ENCODE results near the gene ATF2.

ATF2 gene

DNA sequence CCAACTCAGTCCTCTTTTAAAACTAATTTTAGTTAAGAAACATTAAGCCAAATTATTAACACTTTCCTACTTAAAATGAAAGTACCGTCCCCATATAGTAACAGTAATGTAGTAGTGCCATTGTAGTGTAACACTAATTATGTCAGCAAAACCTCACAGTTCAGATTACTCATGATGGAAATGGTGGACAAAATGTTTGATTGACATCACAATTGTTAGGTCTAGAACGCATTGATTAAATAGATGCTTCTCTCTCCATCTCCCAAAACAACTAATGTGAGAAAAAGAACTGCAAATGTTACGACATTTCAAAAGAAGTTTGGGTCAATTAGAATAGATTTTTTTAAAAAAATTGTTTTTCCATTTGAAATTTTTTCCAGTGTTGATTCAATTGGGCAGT, 1.2 kb upstream of the ATF2 start:
- TF ChIP-seq, protein P1, sequence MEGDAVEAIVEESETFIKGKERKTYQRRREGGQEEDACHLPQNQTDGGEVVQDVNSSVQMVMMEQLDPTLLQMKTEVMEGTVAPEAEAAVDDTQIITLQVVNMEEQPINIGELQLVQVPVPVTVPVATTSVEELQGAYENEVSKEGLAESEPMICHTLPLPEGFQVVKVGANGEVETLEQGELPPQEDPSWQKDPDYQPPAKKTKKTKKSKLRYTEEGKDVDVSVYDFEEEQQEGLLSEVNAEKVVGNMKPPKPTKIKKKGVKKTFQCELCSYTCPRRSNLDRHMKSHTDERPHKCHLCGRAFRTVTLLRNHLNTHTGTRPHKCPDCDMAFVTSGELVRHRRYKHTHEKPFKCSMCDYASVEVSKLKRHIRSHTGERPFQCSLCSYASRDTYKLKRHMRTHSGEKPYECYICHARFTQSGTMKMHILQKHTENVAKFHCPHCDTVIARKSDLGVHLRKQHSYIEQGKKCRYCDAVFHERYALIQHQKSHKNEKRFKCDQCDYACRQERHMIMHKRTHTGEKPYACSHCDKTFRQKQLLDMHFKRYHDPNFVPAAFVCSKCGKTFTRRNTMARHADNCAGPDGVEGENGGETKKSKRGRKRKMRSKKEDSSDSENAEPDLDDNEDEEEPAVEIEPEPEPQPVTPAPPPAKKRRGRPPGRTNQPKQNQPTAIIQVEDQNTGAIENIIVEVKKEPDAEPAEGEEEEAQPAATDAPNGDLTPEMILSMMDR (conservative IDR thresholded peaks at IDR 0.05; ENCODE audit: low read depth, low read length): no peak
- Histone ChIP-seq H3K27ac (peak overlapping the region; percentile 41; the same call in 1 of the 2 replicates), H2AFZ (ENCODE audit: low read depth) (no peak overlapping the region), H4K20me1 (ENCODE audit: insufficient read depth) (no peaks in the 10 kb centered on the region), H3K27me3 (ENCODE audit: insufficient read depth, low read depth) (no peaks in the 10 kb centered on the region), H3K4me3 (IDR thresholded peaks at IDR 0.05; ENCODE audit: insufficient read depth, low read depth, low read length) (peak overlapping the region; percentile 18), H3K79me2 (ENCODE audit: insufficient read depth, low read depth) (peaks cover 37% of the 10 kb centered on the region), H3K4me1 (ENCODE audit: low read depth, poor library complexity, severe bottlenecking) (peaks cover 55% of the 10 kb centered on the region), H3K9ac (no peak overlapping the region; the same call in 1 of the 2 replicates), H3K36me3 (ENCODE audit: insufficient read depth) (no peaks in the 10 kb centered on the region), H3K4me2 (peak overlapping the region; percentile 89)

DNA sequence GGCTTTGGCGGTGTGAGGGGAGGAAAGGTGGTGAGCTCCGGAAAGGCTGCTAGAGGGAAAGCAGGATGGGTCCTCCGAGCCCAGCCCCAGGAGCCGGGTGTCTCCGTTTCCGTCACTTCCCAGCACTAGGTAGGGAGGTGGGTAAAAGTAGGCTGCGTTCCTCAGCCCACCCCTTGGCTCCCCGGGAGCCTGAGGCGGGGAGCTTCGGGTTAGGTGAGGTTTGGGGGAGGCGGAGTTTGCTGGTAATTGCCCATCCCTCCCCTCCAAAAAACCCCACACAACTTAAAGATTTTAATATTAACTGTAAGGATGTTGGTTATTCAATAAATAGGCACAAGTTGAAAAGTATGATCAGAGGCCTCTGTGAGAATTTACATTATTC, 552 bp upstream of the ATF2 start:
- peak overlapping the region; percentile 61; the same call in 1 of the 2 replicates for H2AFZ ChIP-seq (ENCODE audit: low read depth)

DNA sequence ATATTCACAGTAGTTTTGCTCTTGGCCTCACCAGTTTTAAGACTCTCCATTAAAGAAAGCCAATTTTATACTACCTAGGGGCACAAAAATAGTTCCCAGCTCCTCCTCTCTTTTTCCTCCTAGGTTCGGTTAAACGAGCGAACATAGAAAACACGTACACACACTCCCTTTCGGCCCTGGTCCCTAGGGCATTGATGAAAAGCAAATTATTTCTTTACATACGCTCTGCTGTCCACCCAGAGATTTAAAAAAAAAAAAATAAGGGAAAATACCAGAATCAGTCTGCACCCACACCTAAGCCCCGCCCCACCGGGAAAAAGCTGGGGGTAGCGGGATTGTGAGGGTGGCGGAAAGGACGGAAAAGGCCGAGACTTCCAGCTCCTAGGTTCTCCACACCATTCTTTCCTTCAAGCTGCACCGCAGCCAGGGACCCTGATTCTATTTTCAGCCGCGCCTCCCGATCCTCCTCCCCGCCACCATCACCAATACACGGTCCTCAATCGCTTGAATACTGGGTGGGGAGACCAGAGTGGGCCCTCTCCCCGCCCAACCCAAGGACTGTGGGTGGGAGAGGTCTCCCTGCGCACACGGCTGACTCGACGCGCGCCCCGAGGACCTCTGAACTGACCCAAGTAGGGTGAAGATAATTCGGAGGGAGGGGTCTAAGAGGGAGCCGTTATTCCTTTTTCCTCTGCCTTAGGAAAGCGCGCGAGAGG, 769 bp downstream of the ATF2 start:
- TF ChIP-seq, protein P1 (conservative IDR thresholded peaks at IDR 0.05; ENCODE audit: low read depth, low read length): no peak
- Histone ChIP-seq H3K4me1 (ENCODE audit: low read depth, poor library complexity, severe bottlenecking) (peaks cover 60% of the 10 kb centered on the region), H3K36me3 (ENCODE audit: insufficient read depth) (no peaks in the 10 kb centered on the region), H3K27ac (peak overlapping the region; percentile 61), H3K27me3 (ENCODE audit: insufficient read depth, low read depth) (no peaks in the 10 kb centered on the region), H3K4me3 (IDR thresholded peaks at IDR 0.05; ENCODE audit: insufficient read depth, low read depth, low read length) (peak overlapping the region; percentile 71), H3K4me2 (peak overlapping the region; percentile 77), H2AFZ (ENCODE audit: low read depth) (peak overlapping the region; percentile 70), H3K9ac (peak overlapping the region; percentile 78), H3K79me2 (ENCODE audit: insufficient read depth, low read depth) (peaks cover 50% of the 10 kb centered on the region), H4K20me1 (ENCODE audit: insufficient read depth) (peaks cover 4% of the 10 kb centered on the region; the same call in 1 of the 2 replicates)

More for the DNA sequence above, 552 bp upstream of the ATF2 start:
- H3K36me3 ChIP-seq (ENCODE audit: insufficient read depth): no peaks in the 10 kb centered on the region
- H3K27ac ChIP-seq: peak overlapping the region; percentile 41
- H3K4me1 ChIP-seq (ENCODE audit: low read depth, poor library complexity, severe bottlenecking): peaks cover 55% of the 10 kb centered on the region
- peaks cover 40% of the 10 kb centered on the region for H3K79me2 ChIP-seq (ENCODE audit: insufficient read depth, low read depth)
- H3K9ac ChIP-seq: peak overlapping the region; percentile 56; the same call in 1 of the 2 replicates
- peak overlapping the region; percentile 18 for H3K4me3 ChIP-seq (IDR thresholded peaks at IDR 0.05; ENCODE audit: insufficient read depth, low read depth, low read length)
- no peaks in the 10 kb centered on the region for H3K27me3 ChIP-seq (ENCODE audit: insufficient read depth, low read depth)
- no peaks in the 10 kb centered on the region for H4K20me1 ChIP-seq (ENCODE audit: insufficient read depth)
- peak overlapping the region; percentile 89 for H3K4me2 ChIP-seq
- TF ChIP-seq, protein P1 (conservative IDR thresholded peaks at IDR 0.05; ENCODE audit: low read depth, low read length): no peak

DNA sequence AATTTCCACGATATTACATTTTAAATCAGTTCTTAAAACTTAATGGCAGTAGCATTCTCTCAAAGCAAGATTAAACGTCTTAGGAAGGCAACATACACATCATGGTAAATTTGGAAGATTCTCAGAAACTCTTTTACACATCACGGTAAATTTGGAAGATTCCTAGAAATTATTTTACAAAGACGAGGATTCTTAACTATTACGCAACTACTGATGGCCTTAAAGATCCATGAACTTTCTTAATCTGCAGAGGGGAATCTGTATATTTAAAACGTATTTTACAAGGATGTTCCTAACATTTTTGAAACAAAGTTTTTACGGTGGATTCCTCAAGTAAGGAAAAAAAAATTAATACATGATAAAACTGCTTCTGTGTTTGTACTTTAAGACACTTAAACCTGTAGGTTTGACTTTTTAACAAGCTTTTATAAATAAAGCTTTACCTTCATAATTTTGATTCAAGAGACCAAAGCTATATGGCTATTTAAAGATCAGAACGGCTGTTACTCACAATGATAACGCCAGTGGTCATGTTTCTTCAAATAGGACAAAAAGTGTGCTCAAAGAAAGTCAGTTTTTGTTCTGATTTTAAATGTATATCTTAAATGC, 1.7 kb downstream of the ATF2 start:
- H3K27ac ChIP-seq: no peak overlapping the region
- TF ChIP-seq, protein P1 (conservative IDR thresholded peaks at IDR 0.05; ENCODE audit: low read depth, low read length): no peak

More for the DNA sequence above, 1.7 kb downstream of the ATF2 start:
- peaks cover 6% of the 10 kb centered on the region; the same call in 1 of the 2 replicates for H4K20me1 ChIP-seq (ENCODE audit: insufficient read depth)
- H3K36me3 ChIP-seq (ENCODE audit: insufficient read depth): no peaks in the 10 kb centered on the region
- H2AFZ ChIP-seq (ENCODE audit: low read depth): no peak overlapping the region
- peaks cover 59% of the 10 kb centered on the region for H3K79me2 ChIP-seq (ENCODE audit: insufficient read depth, low read depth)
- no peak overlapping the region for H3K4me3 ChIP-seq (IDR thresholded peaks at IDR 0.05; ENCODE audit: insufficient read depth, low read depth, low read length)
- peak overlapping the region; percentile 77 for H3K4me2 ChIP-seq
- H3K27me3 ChIP-seq (ENCODE audit: insufficient read depth, low read depth): no peaks in the 10 kb centered on the region
- peak overlapping the region; percentile 78; the same call in 1 of the 2 replicates for H3K9ac ChIP-seq
- peaks cover 55% of the 10 kb centered on the region for H3K4me1 ChIP-seq (ENCODE audit: low read depth, poor library complexity, severe bottlenecking)

All from KMS-11 (cell line).